Measurements from ENCODE around the gene CACNB4. TPM values are rescaled to one million over a fixed set of nuclear protein-coding genes. Genes with fewer than 3 reads are reported as not detected.

CACNB4 gene
- 0.11 TPM for polyA plus RNA-seq (2013, experiment 1 of 2)
- 0.08 TPM for polyA plus RNA-seq (2013, experiment 2 of 2)

DNA sequence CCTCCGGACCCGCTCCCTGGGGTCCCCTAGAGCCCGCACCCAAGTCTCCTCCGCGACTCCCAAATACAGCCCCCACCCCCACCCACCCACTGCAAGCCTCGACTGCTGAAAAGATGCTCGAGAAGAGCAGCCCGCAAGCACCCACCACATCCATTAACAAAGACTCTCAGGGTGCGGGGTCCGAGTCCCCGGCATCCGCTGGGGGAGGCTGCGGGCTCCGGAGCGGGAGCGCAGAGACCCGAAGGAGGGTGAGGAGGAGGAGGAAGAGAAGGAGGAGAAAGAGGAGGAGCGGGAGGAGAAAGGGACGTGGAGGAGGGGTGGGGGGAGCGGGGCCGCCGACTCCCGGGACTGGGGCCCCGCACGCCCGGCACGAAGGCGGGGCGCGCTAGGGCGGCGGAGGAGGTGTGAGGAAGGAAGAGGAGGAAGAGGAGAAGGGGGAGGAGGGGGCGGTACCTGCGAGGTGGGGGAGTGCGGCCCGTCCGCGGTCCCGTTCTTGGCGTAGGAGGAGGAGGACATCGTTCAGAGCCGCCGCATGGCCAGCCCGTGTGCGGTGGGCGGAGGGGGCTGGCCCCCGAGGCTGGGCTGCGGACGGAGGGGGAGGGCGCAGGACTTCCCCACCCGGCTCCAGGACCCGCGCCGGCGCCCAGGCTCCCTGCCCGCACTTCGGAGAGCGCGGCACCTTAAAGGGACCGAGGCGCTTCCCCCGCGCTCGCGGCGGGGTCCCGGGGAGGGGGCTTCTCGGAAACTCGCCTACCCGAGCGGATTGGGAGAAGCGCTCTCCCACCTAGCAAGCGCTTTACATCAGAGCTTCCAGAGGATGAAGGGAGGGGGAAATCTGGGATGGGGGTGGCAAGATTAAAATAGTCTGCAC lies at the start of gene CACNB4:
Gene CACNB4, minus strand, starts transcription at position 549 of the 871 bp plus-strand sequence.
- Histone ChIP-seq H2BK15ac (ENCODE audit: low read depth, poor library complexity, severe bottlenecking) (no peak within 1 kb of the TSS), H3K18ac (ENCODE audit: low read depth in 1 of 2, low read length in 2 of 2) (no peak within 1 kb of the TSS)
- under 1% methylated on average over 48 of the region's 73 CpGs for WGBS

DNA sequence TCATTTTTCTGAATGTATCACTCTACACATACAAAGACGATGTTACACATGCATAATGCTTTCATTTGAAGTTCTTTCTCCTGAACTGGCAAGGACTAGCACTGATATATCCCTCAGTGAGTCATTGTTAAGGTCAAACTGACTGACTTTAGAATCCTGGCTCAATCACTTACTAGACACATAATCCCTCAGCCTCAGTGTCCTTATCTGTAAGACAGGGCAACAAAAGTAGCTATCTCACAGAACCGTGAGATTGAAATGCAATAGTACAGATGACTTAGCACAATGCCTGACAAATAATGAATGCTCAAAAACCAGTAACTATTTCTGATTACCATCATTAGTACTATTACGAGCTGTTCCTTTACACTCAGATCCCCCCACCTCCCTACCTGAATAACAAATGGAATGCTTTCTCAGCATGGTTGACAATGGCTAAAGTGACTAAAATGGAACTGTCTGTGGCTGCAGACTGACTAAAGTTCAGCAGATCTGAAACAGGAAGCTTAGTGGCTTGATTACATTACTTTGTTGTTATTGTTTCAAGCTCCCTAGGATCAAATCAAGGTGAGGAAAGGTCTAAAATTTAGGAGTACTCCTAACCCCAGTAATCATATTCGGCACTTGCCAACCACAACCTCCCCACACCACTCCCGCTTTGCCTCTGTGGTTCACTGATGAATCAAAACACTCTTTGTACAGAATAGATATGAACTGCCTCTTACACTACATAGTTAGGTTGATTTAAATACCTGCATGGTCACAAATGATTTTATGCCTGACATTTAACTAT lies 35.8 kb upstream of the CACNB4 start:
- no peak overlapping the region for H2BK5ac ChIP-seq (ENCODE audit: low read depth, low read length, poor library complexity, severe bottlenecking)
- no peak overlapping the region for H2BK12ac ChIP-seq (ENCODE audit: low read length in 2 of 2)
- DNase-seq = peak; percentile 34
- H3K4ac ChIP-seq (ENCODE audit: low read depth in 1 of 2, low read length in 2 of 2) = no peak overlapping the region
- H3K4me3 ChIP-seq (ENCODE audit: insufficient read depth in 1 of 2, low read depth in 1 of 2, low read length in 2 of 2) = no peak overlapping the region
- H3K9ac ChIP-seq (ENCODE audit: low read length) = no peak overlapping the region
- no peak overlapping the region for H2AK5ac ChIP-seq (ENCODE audit: low read length, severe bottlenecking)
- no peak overlapping the region for H3K14ac ChIP-seq (ENCODE audit: low read length in 2 of 2)
- no peak overlapping the region for H2AFZ ChIP-seq (ENCODE audit: low read depth, low read length)
- WGBS = 89% methylated on average over 3 of the region's 5 CpGs
- H2BK120ac ChIP-seq (ENCODE audit: low read depth, low read length) = no peak overlapping the region
- no peak overlapping the region for H3K23ac ChIP-seq (ENCODE audit: low read length in 2 of 2)
- no peak overlapping the region for H4K8ac ChIP-seq (ENCODE audit: low read length)
- no peak overlapping the region for H2BK15ac ChIP-seq (ENCODE audit: low read depth, poor library complexity, severe bottlenecking)
- no peak overlapping the region for H3K27ac ChIP-seq (ENCODE audit: low read length, poor library complexity, severe bottlenecking)
- no peaks in the 10 kb centered on the region for H3K27me3 ChIP-seq (ENCODE audit: control insufficient read depth in 1 of 2, insufficient read depth in 1 of 2, low read length in 2 of 2)
- no peak overlapping the region for H3K4me2 ChIP-seq (ENCODE audit: low read length, poor library complexity, severe bottlenecking)
- no peaks in the 10 kb centered on the region for H3K9me3 ChIP-seq (ENCODE audit: control insufficient read depth, low read length)
- peaks cover 4% of the 10 kb centered on the region for H3K79me1 ChIP-seq (replicated peaks; ENCODE audit: low read length, poor library complexity, severe bottlenecking)
- H4K91ac ChIP-seq (ENCODE audit: low read length) = no peak overlapping the region
- H3K36me3 ChIP-seq (ENCODE audit: control insufficient read depth in 1 of 2, insufficient read depth in 2 of 2, low read depth in 1 of 2, low read length in 2 of 2) = peaks cover 2 to 30% of the 10 kb centered on the region in 2 experiments
- H3K18ac ChIP-seq (ENCODE audit: low read depth in 1 of 2, low read length in 2 of 2) = no peak overlapping the region
- no peaks in the 10 kb centered on the region for H3K4me1 ChIP-seq (ENCODE audit: control insufficient read depth, insufficient read depth, low read depth, low read length)

More for the DNA sequence above, at the start of gene CACNB4:
- H3K36me3 ChIP-seq (ENCODE audit: control insufficient read depth in 1 of 2, insufficient read depth in 2 of 2, low read depth in 1 of 2, low read length in 2 of 2) = no peaks in the 10 kb centered on the region
- no peak within 1 kb of the TSS for H2AK5ac ChIP-seq (ENCODE audit: low read length, severe bottlenecking)
- H2BK5ac ChIP-seq (ENCODE audit: low read depth, low read length, poor library complexity, severe bottlenecking) = no peak within 1 kb of the TSS
- H4K91ac ChIP-seq (ENCODE audit: low read length) = no peak within 1 kb of the TSS
- H2BK120ac ChIP-seq (ENCODE audit: low read depth, low read length) = no peak within 1 kb of the TSS
- no peak within 1 kb of the TSS for H3K4ac ChIP-seq (ENCODE audit: low read depth in 1 of 2, low read length in 2 of 2)
- no peak for DNase-seq
- H3K14ac ChIP-seq (ENCODE audit: low read length in 2 of 2) = no peak within 1 kb of the TSS
- no peak within 1 kb of the TSS for H3K27ac ChIP-seq (ENCODE audit: low read length, poor library complexity, severe bottlenecking)
- H3K9ac ChIP-seq (ENCODE audit: low read length) = peak within 1 kb of the TSS; percentile 76
- H3K4me1 ChIP-seq (ENCODE audit: control insufficient read depth, insufficient read depth, low read depth, low read length) = peaks cover 19% of the 10 kb centered on the region
- H3K27me3 ChIP-seq (ENCODE audit: control insufficient read depth in 1 of 2, insufficient read depth in 1 of 2, low read length in 2 of 2) = peaks cover 48 to 54% of the 10 kb centered on the region in 2 experiments
- H3K79me1 ChIP-seq (replicated peaks; ENCODE audit: low read length, poor library complexity, severe bottlenecking) = no peaks in the 10 kb centered on the region
- no peak within 1 kb of the TSS for H2AFZ ChIP-seq (ENCODE audit: low read depth, low read length)
- peak within 1 kb of the TSS; percentile 97 for H3K4me2 ChIP-seq (ENCODE audit: low read length, poor library complexity, severe bottlenecking)
- peak within 1 kb of the TSS; percentile 69 to 76 for H3K4me3 ChIP-seq (ENCODE audit: insufficient read depth in 1 of 2, low read depth in 1 of 2, low read length in 2 of 2)
- H4K8ac ChIP-seq (ENCODE audit: low read length) = no peak within 1 kb of the TSS
- H3K23ac ChIP-seq (ENCODE audit: low read length in 2 of 2) = peak within 1 kb of the TSS; percentile 50 to 84
- no peak within 1 kb of the TSS for H2BK12ac ChIP-seq (ENCODE audit: low read length in 2 of 2)
- no peaks in the 10 kb centered on the region for H3K9me3 ChIP-seq (ENCODE audit: control insufficient read depth, low read length)

GRCh38 chr2:152132306-152132705 lies 33.5 kb upstream of the CACNB4 start:
- Histone ChIP-seq H3K36me3 (ENCODE audit: control insufficient read depth in 1 of 2, insufficient read depth in 2 of 2, low read depth in 1 of 2, low read length in 2 of 2) (peaks cover 3 to 37% of the 10 kb centered on the region in 2 experiments), H3K9ac (ENCODE audit: low read length) (no peak overlapping the region), H3K4me3 (ENCODE audit: insufficient read depth in 1 of 2, low read depth in 1 of 2, low read length in 2 of 2) (no peak overlapping the region), H3K4me1 (ENCODE audit: control insufficient read depth, insufficient read depth, low read depth, low read length) (no peaks in the 10 kb centered on the region), H2BK5ac (ENCODE audit: low read depth, low read length, poor library complexity, severe bottlenecking) (peak overlapping the region; percentile 73), H2BK12ac (ENCODE audit: low read length in 2 of 2) (no peak overlapping the region), H3K27ac (ENCODE audit: low read length, poor library complexity, severe bottlenecking) (no peak overlapping the region), H2AFZ (ENCODE audit: low read depth, low read length) (no peak overlapping the region), H2BK120ac (ENCODE audit: low read depth, low read length) (no peak overlapping the region), H4K8ac (ENCODE audit: low read length) (no peak overlapping the region), H2BK15ac (ENCODE audit: low read depth, poor library complexity, severe bottlenecking) (no peak overlapping the region), H3K23ac (ENCODE audit: low read length in 2 of 2) (no peak overlapping the region), H3K9me3 (ENCODE audit: control insufficient read depth, low read length) (no peaks in the 10 kb centered on the region), H3K4me2 (ENCODE audit: low read length, poor library complexity, severe bottlenecking) (no peak overlapping the region), H4K91ac (ENCODE audit: low read length) (no peak overlapping the region), H3K14ac (ENCODE audit: low read length in 2 of 2) (no peak overlapping the region), H3K27me3 (ENCODE audit: control insufficient read depth in 1 of 2, insufficient read depth in 1 of 2, low read length in 2 of 2) (no peaks in the 10 kb centered on the region), H3K18ac (ENCODE audit: low read depth in 1 of 2, low read length in 2 of 2) (no peak overlapping the region), H3K4ac (ENCODE audit: low read depth in 1 of 2, low read length in 2 of 2) (no peak overlapping the region), H2AK5ac (ENCODE audit: low read length, severe bottlenecking) (no peak overlapping the region), H3K79me1 (replicated peaks; ENCODE audit: low read length, poor library complexity, severe bottlenecking) (peaks cover 6% of the 10 kb centered on the region)
- WGBS = no CpG with 5 or more reads among the region's 1 CpG
- peak; percentile 18 for DNase-seq

DNA sequence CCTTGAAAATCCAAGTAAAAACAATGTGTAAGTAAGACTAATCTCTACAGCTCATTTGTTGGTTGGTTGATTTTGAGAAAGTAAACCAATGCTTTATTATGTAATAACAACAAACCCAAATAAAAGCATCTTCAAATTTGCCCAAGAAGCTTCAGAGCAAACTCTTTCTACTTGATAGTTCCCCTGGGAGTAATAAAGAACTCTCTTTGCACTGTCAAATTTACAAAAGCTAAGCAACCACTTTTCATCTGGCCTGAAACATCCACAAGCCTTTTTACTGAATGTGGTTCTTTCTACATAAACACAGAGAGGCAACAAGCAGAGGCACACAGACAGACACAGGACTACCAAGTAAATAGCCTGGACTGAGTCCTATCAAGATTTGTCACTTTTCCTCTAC lies 28.8 kb upstream of the CACNB4 start:
- Histone ChIP-seq H3K4me1 (ENCODE audit: control insufficient read depth, insufficient read depth, low read depth, low read length) (no peaks in the 10 kb centered on the region), H3K4ac (ENCODE audit: low read depth in 1 of 2, low read length in 2 of 2) (no peak overlapping the region), H2AFZ (ENCODE audit: low read depth, low read length) (no peak overlapping the region), H2BK12ac (ENCODE audit: low read length in 2 of 2) (no peak overlapping the region), H3K79me1 (replicated peaks; ENCODE audit: low read length, poor library complexity, severe bottlenecking) (peaks cover 11% of the 10 kb centered on the region), H4K91ac (ENCODE audit: low read length) (no peak overlapping the region), H3K18ac (ENCODE audit: low read depth in 1 of 2, low read length in 2 of 2) (no peak overlapping the region), H2AK5ac (ENCODE audit: low read length, severe bottlenecking) (no peak overlapping the region), H4K8ac (ENCODE audit: low read length) (no peak overlapping the region), H2BK5ac (ENCODE audit: low read depth, low read length, poor library complexity, severe bottlenecking) (no peak overlapping the region), H3K36me3 (ENCODE audit: control insufficient read depth in 1 of 2, insufficient read depth in 2 of 2, low read depth in 1 of 2, low read length in 2 of 2) (peaks cover 7 to 70% of the 10 kb centered on the region in 2 experiments), H3K27me3 (ENCODE audit: control insufficient read depth in 1 of 2, insufficient read depth in 1 of 2, low read length in 2 of 2) (no peaks in the 10 kb centered on the region), H3K9ac (ENCODE audit: low read length) (no peak overlapping the region), H3K9me3 (ENCODE audit: control insufficient read depth, low read length) (no peaks in the 10 kb centered on the region), H3K4me2 (ENCODE audit: low read length, poor library complexity, severe bottlenecking) (no peak overlapping the region), H2BK15ac (ENCODE audit: low read depth, poor library complexity, severe bottlenecking) (no peak overlapping the region), H3K4me3 (ENCODE audit: insufficient read depth in 1 of 2, low read depth in 1 of 2, low read length in 2 of 2) (no peak overlapping the region), H3K14ac (ENCODE audit: low read length in 2 of 2) (no peak overlapping the region), H3K27ac (ENCODE audit: low read length, poor library complexity, severe bottlenecking) (no peak overlapping the region), H2BK120ac (ENCODE audit: low read depth, low read length) (no peak overlapping the region), H3K23ac (ENCODE audit: low read length in 2 of 2) (no peak overlapping the region)
- peak; percentile 17 for DNase-seq

Data from mesenchymal stem cell (in vitro differentiated cells and primary cell).